GM21423 (cell line): ENCODE results near the gene DOK5.

Source experiments
- ATAC-seq: cut with Tn5 transposase; IDR thresholded peaks from one replicate; pipeline ENCODE4 v1.9.1; 2021; ENCODE audit warnings: mild to moderate bottlenecking, moderate library complexity; ENCODE audit not compliant: unreplicated experiment

DOK5 gene

GRCh38 chr20:54510541-54511129 is 35.2 kb downstream of the DOK5 start:
- no peak for ATAC-seq

GRCh38 chr20:54512694-54513093 is 37.3 kb downstream of the DOK5 start:
- no peak for ATAC-seq

- no peak for ATAC-seq
Observed at GRCh38 chr20:54514028-54514607, 38.7 kb downstream of the DOK5 start.

GRCh38 chr20:54515793-54516628 is 40.6 kb downstream of the DOK5 start:
- ATAC-seq: no peak

GRCh38 chr20:54517241-54517975 is 42.0 kb downstream of the DOK5 start:
- no peak for ATAC-seq

GRCh38 chr20:54524849-54525248 is 49.5 kb downstream of the DOK5 start:
- ATAC-seq: no peak

GRCh38 chr20:54525916-54526590 is 50.7 kb downstream of the DOK5 start:
- no peak for ATAC-seq

- ATAC-seq: no peak
Observed at GRCh38 chr20:54526801-54527200, 51.4 kb downstream of the DOK5 start.

- no peak for ATAC-seq
Observed at GRCh38 chr20:54532573-54532972, 57.2 kb downstream of the DOK5 start.

- ATAC-seq: no peak
Observed at GRCh38 chr20:54534101-54534500, 58.7 kb downstream of the DOK5 start.

- ATAC-seq: no peak
Observed at GRCh38 chr20:54535033-54535432, 59.6 kb downstream of the DOK5 start.

GRCh38 chr20:54535746-54536145 is 60.4 kb downstream of the DOK5 start:
- ATAC-seq: no peak

GRCh38 chr20:54539521-54540046 is 64.2 kb downstream of the DOK5 start:
- no peak for ATAC-seq

GRCh38 chr20:54543369-54543768 is 68.0 kb downstream of the DOK5 start:
- ATAC-seq: no peak

- ATAC-seq: no peak
Observed at GRCh38 chr20:54545676-54546358, 70.4 kb downstream of the DOK5 start.

GRCh38 chr20:54548849-54549248 is 73.5 kb downstream of the DOK5 start:
- ATAC-seq: no peak

GRCh38 chr20:54549658-54550326 is 74.4 kb downstream of the DOK5 start:
- no peak for ATAC-seq

GRCh38 chr20:54550776-54551396 is 75.5 kb downstream of the DOK5 start:
- ATAC-seq: no peak

GRCh38 chr20:54554006-54554405 is 78.6 kb downstream of the DOK5 start:
- ATAC-seq: no peak
